Mesenchymal stem cell (in vitro differentiated cells and primary cell): ENCODE data around the gene STX1B.

Experiments
- DNase-seq: peaks from one replicate; pipeline ENCODE4 v3.0.0-alpha.2; 2013
- H2AFZ ChIP-seq: one replicate; pipeline ENCODE4 v1.6.1; 2013; ENCODE audit warnings: low read depth, mild to moderate bottlenecking, control low read depth, inconsistent platforms, low read length, moderate library complexity
- H2AK5ac ChIP-seq: 2 replicates; pipeline ENCODE4 v1.6.1; 2013; ENCODE audit warnings: low read length, moderate library complexity, mild to moderate bottlenecking, inconsistent platforms; ENCODE audit not compliant: severe bottlenecking
- H2BK120ac ChIP-seq: one replicate; pipeline ENCODE4 v1.6.1; 2013; ENCODE audit warnings: low read depth, mild to moderate bottlenecking, inconsistent platforms, low read length, moderate library complexity
- H2BK12ac ChIP-seq, 2 experiments: one replicate each; pipeline ENCODE4 v1.6.1; 2013; ENCODE audit warnings: inconsistent platforms in 2 of 2, low read length in 2 of 2, mild to moderate bottlenecking in 2 of 2, moderate library complexity in 2 of 2, control low read depth in 1 of 2
- H2BK15ac ChIP-seq: one replicate; pipeline ENCODE4 v1.6.1; 2013; ENCODE audit warnings: mild to moderate bottlenecking, low read depth, inconsistent platforms; ENCODE audit not compliant: poor library complexity, severe bottlenecking
- H2BK5ac ChIP-seq: 2 replicates; pipeline ENCODE4 v1.6.1; 2013; ENCODE audit warnings: low read depth, mild to moderate bottlenecking, low read length, control low read depth, inconsistent platforms; ENCODE audit not compliant: poor library complexity, severe bottlenecking
- H3K14ac ChIP-seq, 2 experiments: one replicate each; pipeline ENCODE4 v1.6.1; 2013; ENCODE audit warnings: inconsistent platforms in 2 of 2, low read length in 2 of 2, control low read depth in 1 of 2, mild to moderate bottlenecking in 1 of 2, moderate library complexity in 1 of 2
- H3K18ac ChIP-seq, 2 experiments: one replicate each; pipeline ENCODE4 v1.6.1; 2013; ENCODE audit warnings: inconsistent platforms in 2 of 2, low read length in 2 of 2, control low read depth in 1 of 2, low read depth in 1 of 2, mild to moderate bottlenecking in 1 of 2
- H3K23ac ChIP-seq, 2 experiments: one replicate each; pipeline ENCODE4 v1.6.1; 2013; ENCODE audit warnings: inconsistent platforms in 2 of 2, low read length in 2 of 2, mild to moderate bottlenecking in 2 of 2, moderate library complexity in 2 of 2, control low read depth in 1 of 2
- H3K27ac ChIP-seq: 2 replicates; pipeline ENCODE4 v1.5.1; 2013; ENCODE audit warnings: mild to moderate bottlenecking, moderate library complexity, low read length, control low read depth, inconsistent platforms; ENCODE audit not compliant: poor library complexity, severe bottlenecking
- H3K27me3 ChIP-seq, 2 experiments: 2 replicates each; pipeline versions ENCODE4 v1.6.1 to v1.7.0; 2013; ENCODE audit warnings: low read length in 2 of 2, mild to moderate bottlenecking in 2 of 2, moderate library complexity in 2 of 2, control low read depth in 1 of 2, inconsistent platforms in 1 of 2; ENCODE audit not compliant: control insufficient read depth in 1 of 2, insufficient read depth in 1 of 2
- H3K36me3 ChIP-seq, 2 experiments: 2 replicates each; pipeline versions ENCODE4 v1.6.1 to v1.7.0; 2013; ENCODE audit warnings: low read length in 2 of 2, control low read depth in 1 of 2, inconsistent platforms in 1 of 2, low read depth in 1 of 2, mild to moderate bottlenecking in 1 of 2; ENCODE audit not compliant: insufficient read depth in 2 of 2, control insufficient read depth in 1 of 2
- H3K4ac ChIP-seq, 2 experiments: one replicate each; pipeline ENCODE4 v1.6.1; 2013; ENCODE audit warnings: inconsistent platforms in 2 of 2, low read length in 2 of 2, mild to moderate bottlenecking in 2 of 2, moderate library complexity in 2 of 2, control low read depth in 1 of 2, low read depth in 1 of 2
- H3K4me1 ChIP-seq: 2 replicates; pipeline ENCODE4 v1.6.1; 2013; ENCODE audit warnings: low read depth, low read length, control low read depth; ENCODE audit not compliant: control insufficient read depth, insufficient read depth
- H3K4me2 ChIP-seq: 2 replicates; pipeline ENCODE4 v1.6.1; 2013; ENCODE audit warnings: low read length, mild to moderate bottlenecking, inconsistent platforms; ENCODE audit not compliant: poor library complexity, severe bottlenecking
- H3K4me3 ChIP-seq, 2 experiments: 2 replicates each; pipeline versions ENCODE4 v1.5.1 to v1.7.0; 2013; ENCODE audit warnings: low read length in 2 of 2, mild to moderate bottlenecking in 2 of 2, control low read depth in 1 of 2, low read depth in 1 of 2; ENCODE audit not compliant: insufficient read depth in 1 of 2
- H3K79me1 ChIP-seq: replicated peaks from 2 replicates; pipeline ENCODE4 v1.6.1; 2013; ENCODE audit warnings: mild to moderate bottlenecking, control low read depth, low read length, inconsistent platforms; ENCODE audit not compliant: poor library complexity, severe bottlenecking
- H3K9ac ChIP-seq: 2 replicates; pipeline ENCODE4 v1.7.0; 2013; ENCODE audit warnings: mild to moderate bottlenecking, low read length, moderate library complexity
- H3K9me3 ChIP-seq: 2 replicates; pipeline ENCODE4 v1.7.0; 2013; ENCODE audit warnings: mild to moderate bottlenecking, low read length; ENCODE audit not compliant: control insufficient read depth
- H4K8ac ChIP-seq: one replicate; pipeline ENCODE4 v1.6.1; 2013; ENCODE audit warnings: inconsistent platforms, mild to moderate bottlenecking, low read length, moderate library complexity
- H4K91ac ChIP-seq: one replicate; pipeline ENCODE4 v1.6.1; 2013; ENCODE audit warnings: mild to moderate bottlenecking, low read length, inconsistent platforms
- WGBS: methylation state at CpG from one replicate; pipeline ENCODE4 v1.1.7; 2013; ENCODE audit warnings: mixed read lengths; 5-methylcytosine and 5-hydroxymethylcytosine counted together

STX1B gene

GRCh38 chr16:30980023-30980371 is 30.4 kb downstream of the STX1B start:
- no peak overlapping the region for H3K27ac ChIP-seq
- peaks cover 12% of the 10 kb centered on the region for H3K4me1 ChIP-seq
- no peak overlapping the region for H2BK120ac ChIP-seq
- no peak overlapping the region for H2AK5ac ChIP-seq
- H3K4me2 ChIP-seq: no peak overlapping the region
- H3K9me3 ChIP-seq: no peaks in the 10 kb centered on the region
- H3K9ac ChIP-seq: no peak overlapping the region
- no peak overlapping the region for H2BK12ac ChIP-seq
- no peaks in the 10 kb centered on the region for H3K27me3 ChIP-seq
- no peak overlapping the region for H2AFZ ChIP-seq
- H3K4ac ChIP-seq: no peak overlapping the region
- H2BK5ac ChIP-seq: no peak overlapping the region
- 95% methylated on average over 15 of the region's 15 CpGs for WGBS
- no peak overlapping the region for H3K4me3 ChIP-seq
- H3K36me3 ChIP-seq: peaks cover 73 to 97% of the 10 kb centered on the region in 2 experiments
- no peak overlapping the region for H3K18ac ChIP-seq
- H2BK15ac ChIP-seq: no peak overlapping the region
- H3K79me1 ChIP-seq: peaks cover 31% of the 10 kb centered on the region
- DNase-seq: no peak
- H3K23ac ChIP-seq: no peak overlapping the region
- no peak overlapping the region for H4K8ac ChIP-seq
- H4K91ac ChIP-seq: no peak overlapping the region
- no peak overlapping the region for H3K14ac ChIP-seq

GRCh38 chr16:30979170-30980022 is 31.0 kb downstream of the STX1B start:
- Histone ChIP-seq H3K36me3 (peaks cover 75 to 98% of the 10 kb centered on the region in 2 experiments), H2BK120ac (no peak overlapping the region), H3K27ac (no peak overlapping the region), H3K4me3 (no peak overlapping the region), H3K18ac (no peak overlapping the region), H3K9ac (no peak overlapping the region), H3K4me1 (peaks cover 8% of the 10 kb centered on the region), H3K9me3 (no peaks in the 10 kb centered on the region), H2BK12ac (no peak overlapping the region), H4K91ac (no peak overlapping the region), H2AK5ac (no peak overlapping the region), H2BK15ac (no peak overlapping the region), H2AFZ (no peak overlapping the region), H3K27me3 (no peaks in the 10 kb centered on the region), H3K79me1 (peaks cover 31% of the 10 kb centered on the region), H4K8ac (no peak overlapping the region), H3K14ac (no peak overlapping the region), H3K23ac (no peak overlapping the region), H3K4me2 (no peak overlapping the region), H2BK5ac (no peak overlapping the region), H3K4ac (no peak overlapping the region)
- no peak for DNase-seq
- 95% methylated on average over 59 of the region's 62 CpGs for WGBS

GRCh38 chr16:30977502-30977901 is 32.9 kb downstream of the STX1B start:
- H4K91ac ChIP-seq: no peak overlapping the region

GRCh38 chr16:30976486-30976885 is 34.0 kb downstream of the STX1B start:
- Histone ChIP-seq H3K14ac (no peak overlapping the region), H3K9ac (no peak overlapping the region), H3K4ac (no peak overlapping the region), H2BK15ac (no peak overlapping the region), H4K91ac (no peak overlapping the region), H2BK120ac (no peak overlapping the region), H2AK5ac (no peak overlapping the region), H3K4me2 (no peak overlapping the region), H3K36me3 (peaks cover 86 to 95% of the 10 kb centered on the region in 2 experiments), H3K18ac (no peak overlapping the region), H3K23ac (no peak overlapping the region), H3K9me3 (no peaks in the 10 kb centered on the region), H4K8ac (no peak overlapping the region), H3K4me1 (peaks cover 8% of the 10 kb centered on the region), H3K4me3 (no peak overlapping the region), H3K79me1 (peaks cover 40% of the 10 kb centered on the region), H3K27me3 (no peaks in the 10 kb centered on the region), H2AFZ (no peak overlapping the region), H3K27ac (no peak overlapping the region), H2BK5ac (no peak overlapping the region), H2BK12ac (no peak overlapping the region)
- DNase-seq: no peak
- WGBS: 98% methylated on average over 4 of the region's 4 CpGs

More at GRCh38 chr16:30977502-30977901, 32.9 kb downstream of the STX1B start:
- no peak overlapping the region for H3K9ac ChIP-seq
- 84% methylated on average over 17 of the region's 17 CpGs for WGBS
- H2AFZ ChIP-seq: no peak overlapping the region
- H4K8ac ChIP-seq: no peak overlapping the region
- H3K27ac ChIP-seq: no peak overlapping the region
- no peak overlapping the region for H3K4ac ChIP-seq
- H2BK120ac ChIP-seq: no peak overlapping the region
- no peak overlapping the region for H3K14ac ChIP-seq
- no peak overlapping the region for H3K4me2 ChIP-seq
- H3K23ac ChIP-seq: no peak overlapping the region
- H2BK5ac ChIP-seq: no peak overlapping the region
- H3K9me3 ChIP-seq: no peaks in the 10 kb centered on the region
- no peak overlapping the region for H2BK12ac ChIP-seq
- no peak overlapping the region for H2AK5ac ChIP-seq
- H3K79me1 ChIP-seq: peaks cover 40% of the 10 kb centered on the region
- no peak overlapping the region for H2BK15ac ChIP-seq
- H3K4me1 ChIP-seq: peaks cover 8% of the 10 kb centered on the region
- DNase-seq: no peak
- no peaks in the 10 kb centered on the region for H3K27me3 ChIP-seq
- peaks cover 81 to 97% of the 10 kb centered on the region in 2 experiments for H3K36me3 ChIP-seq
- H3K4me3 ChIP-seq: no peak overlapping the region
- H3K18ac ChIP-seq: no peak overlapping the region
